HEK293T (cell line): ENCODE measurements around the gene PAQR8.

Experiments used
- ARNT ChIP-seq: fragments of 450-650 bp; IDR thresholded peaks from 2 replicates; pipeline ENCODE4 v1.6.1; 2017; ENCODE audit warnings: mild to moderate bottlenecking
- BHLHE40 ChIP-seq: fragments of 450-650 bp; IDR thresholded peaks from 2 replicates; pipeline ENCODE4 v1.6.1; 2016; ENCODE audit warnings: mild to moderate bottlenecking, moderate library complexity, borderline replicate concordance
- ELF4 ChIP-seq: fragments of 450-650 bp; IDR thresholded peaks from 2 replicates; pipeline ENCODE4 v1.6.1; 2017; ENCODE audit warnings: antibody characterized with exemption
- LEF1 ChIP-seq: fragments of 450-650 bp; IDR thresholded peaks from 2 replicates; pipeline ENCODE4 v1.6.1; 2017; ENCODE audit warnings: mild to moderate bottlenecking, borderline replicate concordance

GRCh38 chr6:52407467-52407866 lies 45.5 kb downstream of the PAQR8 start:
- no peak for TF ChIP-seq ARNT
- no peak for TF ChIP-seq LEF1
- TF ChIP-seq BHLHE40: no peak
- no peak for TF ChIP-seq ELF4
